Panc1 (cell line): Measurements from ENCODE around the gene SOX18. TPM values are rescaled to one million over a fixed set of nuclear protein-coding genes. Genes with fewer than 3 reads are reported as not detected.

Source experiments
- ATAC-seq: fragments of 200-7000 bp; cut with Tn5 transposase; 2 replicates; pipeline ENCODE4 v1.9.1; 2020; ENCODE audit warnings: mild to moderate bottlenecking, moderate library complexity
- BruUV-seq: library from RNA; stranded (reverse); fragments of 400-500 nt; replicated peaks from 2 replicates; lab custom pipeline; 2021; lab: Mats Ljungman, UMichigan
- CTCF ChIA-PET: fragments of 300-600 bp; sonication (Branson Sonifier 250); formaldehyde crosslinking; loops from one replicate; lab custom pipeline; 2022; ENCODE audit warnings: antibody characterized with exemption; lab: Charles Lee
- POLR2A ChIA-PET: fragments of 300-600 bp; sonication (Branson Sonifier 250); formaldehyde crosslinking; loops from one replicate; lab custom pipeline; 2022; ENCODE audit warnings: antibody characterized with exemption; lab: Charles Lee
- DNase-seq: peaks from one replicate; pipeline ENCODE4 v3.0.0-alpha.2; 2010; ENCODE audit warnings: low read depth, low spot score
- H3K27ac ChIP-seq: 2 replicates; pipeline ENCODE4 v1.5.1; 2011; ENCODE audit warnings: mild to moderate bottlenecking, low read length, inconsistent platforms
- H3K27me3 ChIP-seq: fragments of 200-500 bp; sonication (Bioruptor generic); 2 replicates; pipeline ENCODE4 v1.6.0; 2014; ENCODE audit warnings: low read length, inconsistent platforms; ENCODE audit not compliant: control insufficient read depth, insufficient read depth
- H3K36me3 ChIP-seq: fragments of 200-500 bp; sonication (Bioruptor generic); 2 replicates; pipeline ENCODE4 v1.5.1; 2014; ENCODE audit warnings: inconsistent platforms, mild to moderate bottlenecking, low read length, moderate library complexity; ENCODE audit not compliant: control insufficient read depth, insufficient read depth
- H3K4me1 ChIP-seq: 2 replicates; pipeline ENCODE4 v1.5.1; 2011; ENCODE audit warnings: inconsistent platforms, mild to moderate bottlenecking, low read length, moderate library complexity; ENCODE audit not compliant: control insufficient read depth, insufficient read depth
- H3K4me3 ChIP-seq, 2 experiments: 2 replicates each; pipeline ENCODE4 v1.5.1; 2011 to 2012; ENCODE audit warnings: low read depth in 2 of 2, low read length in 2 of 2, mild to moderate bottlenecking in 2 of 2, inconsistent platforms in 1 of 2, moderate library complexity in 1 of 2
- H3K9me3 ChIP-seq: fragments of 200-500 bp; sonication (Bioruptor generic); 2 replicates; pipeline ENCODE4 v1.5.1; 2014; ENCODE audit warnings: low read depth, mild to moderate bottlenecking, inconsistent platforms, low read length, moderate library complexity; ENCODE audit not compliant: control insufficient read depth, insufficient read depth
- CTCF ChIP-seq: fragments of 450-650 bp; IDR thresholded peaks from 2 replicates; pipeline ENCODE4 v1.5.1; 2017; ENCODE audit warnings: mild to moderate bottlenecking
- POLR2AphosphoS5 ChIP-seq: IDR thresholded peaks from 2 replicates; pipeline ENCODE4 v1.6.1; 2012; ENCODE audit warnings: mild to moderate bottlenecking, low read depth, low read length, moderate library complexity
- REST ChIP-seq, 2 experiments: IDR thresholded peaks; 2 replicates each; pipeline ENCODE4 v1.6.1; 2011 to 2012; ENCODE audit warnings: low read depth in 2 of 2, control low read depth in 1 of 2, low read length in 1 of 2, mild to moderate bottlenecking in 1 of 2, moderate library complexity in 1 of 2; ENCODE audit not compliant: insufficient read depth in 1 of 2
- SIN3A ChIP-seq: IDR thresholded peaks from 2 replicates; pipeline ENCODE4 v1.6.1; 2012; ENCODE audit warnings: low read depth, mild to moderate bottlenecking, low read length, moderate library complexity, borderline replicate concordance; ENCODE audit not compliant: insufficient read depth
- TCF7L2 ChIP-seq: IDR thresholded peaks from 2 replicates; pipeline ENCODE4 v1.6.1; 2011; ENCODE audit warnings: mild to moderate bottlenecking, low read depth, low read length, inconsistent platforms
- in situ Hi-C: cut with HindIII; loops from 2 replicates; pipeline ENCODE4 v1.10.0; 2016; ENCODE audit warnings: low sequenced_read_pairs, low pct_unique_long_range_greater_than_20kb
- intact Hi-C: fragments of 100-400 bp; cut with micrococcal nuclease; formaldehyde crosslinking; loops from one replicate; pipeline ENCODE4 v1.10.0; 2022; ENCODE audit not compliant: unreplicated experiment
- total RNA-seq: library from RNA; stranded (reverse); gene quantifications from one replicate; pipeline ENCODE4 v1.2.1, GENCODE V29; 2021; ENCODE audit not compliant: unreplicated experiment

SOX18 gene
- total RNA-seq, 1 experiment from 2014 or later = 18.7 TPM

DNA sequence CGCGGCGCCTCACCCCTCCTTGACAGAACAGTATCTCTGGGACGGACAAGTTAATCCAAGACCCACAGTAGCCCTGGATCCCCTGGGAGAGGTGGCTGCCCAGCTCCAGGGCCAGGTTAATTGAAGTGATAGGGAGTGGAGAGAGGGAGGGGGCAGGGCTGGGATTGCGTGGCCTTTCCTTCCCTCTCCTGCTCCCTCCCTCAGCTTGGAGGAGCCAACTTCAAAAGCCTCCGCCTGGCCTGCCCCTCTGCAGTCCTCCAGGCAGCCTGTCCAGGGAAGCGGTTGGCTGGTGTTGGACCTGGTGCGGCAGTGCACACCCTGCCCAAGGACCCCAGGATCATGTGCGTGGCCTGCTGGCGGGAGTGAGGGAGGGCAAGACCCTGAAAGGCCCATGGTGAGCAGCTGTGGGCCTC, 13.5 kb downstream of the SOX18 start, which contains the start of gene C20orf204:
Gene C20orf204, plus strand, starts transcription at position 250 of the 413 bp plus-strand sequence. Its CDS starts 142 bp downstream, at position 392.
- in situ Hi-C loops (no loop called here), intact Hi-C loops (no loop called here)
- ChIA-PET POLR2A (no interaction called here), CTCF (no interaction called here)
- TF ChIP-seq TCF7L2 (no peak; the same call in 1 of the 2 replicates), REST (IDR thresholded peaks at IDR 0.05; ENCODE audit: insufficient read depth in 1 of 2, low read depth in 2 of 2, low read length in 1 of 2) (no peak), SIN3A (no peak), CTCF (no peak), POLR2AphosphoS5 (no peak)
- 0 out of 2 replicates have a peak within 1 kb of the TSS, but pooled peaks have one; percentile 2 for H3K27ac ChIP-seq
- no TSS peak for BruUV-seq
- 0 out of 2 replicates have a peak, but pooled peaks cover 2% of the 10 kb centered on the region for H3K36me3 ChIP-seq
- H3K9me3 ChIP-seq = no peaks in the 10 kb centered on the region
- H3K4me1 ChIP-seq = peaks cover 33% of the 10 kb centered on the region
- H3K27me3 ChIP-seq = no peaks in the 10 kb centered on the region
- DNase-seq = no peak
- no peak for ATAC-seq
- H3K4me3 ChIP-seq = no peak within 1 kb of the TSS

- ChIA-PET CTCF (no interaction called here), POLR2A (no interaction called here)
- TSS peak; percentile 35 for BruUV-seq
- Histone ChIP-seq H3K9me3 (no peaks in the 10 kb centered on the region), H3K4me1 (peaks cover 33% of the 10 kb centered on the region), H3K4me3 (no peak overlapping the region), H3K36me3 (0 out of 2 replicates have a peak, but pooled peaks cover 2% of the 10 kb centered on the region), H3K27me3 (no peaks in the 10 kb centered on the region), H3K27ac (0 out of 2 replicates have a peak overlapping the region, but pooled peaks have one; percentile 2)
- intact Hi-C loops = no loop called here
- TF ChIP-seq REST (IDR thresholded peaks at IDR 0.05; ENCODE audit: insufficient read depth in 1 of 2, low read depth in 2 of 2, low read length in 1 of 2) = no peak
- no peak for TF ChIP-seq TCF7L2
- TF ChIP-seq CTCF = no peak
- no peak for TF ChIP-seq SIN3A
- TF ChIP-seq POLR2AphosphoS5 = no peak
- DNase-seq = no peak
- in situ Hi-C loops = no loop called here
- no peak for ATAC-seq
Measured at GRCh38 chr20:64035066-64035932, 14.1 kb downstream of the SOX18 start.
